Measurements from ENCODE around the gene RNF227.
"Not testable (repeated sequence)": the region's sequence is repeated elsewhere in the genome, so short reads cannot be mapped to it uniquely, and the experiment has no call there.

DNA sequence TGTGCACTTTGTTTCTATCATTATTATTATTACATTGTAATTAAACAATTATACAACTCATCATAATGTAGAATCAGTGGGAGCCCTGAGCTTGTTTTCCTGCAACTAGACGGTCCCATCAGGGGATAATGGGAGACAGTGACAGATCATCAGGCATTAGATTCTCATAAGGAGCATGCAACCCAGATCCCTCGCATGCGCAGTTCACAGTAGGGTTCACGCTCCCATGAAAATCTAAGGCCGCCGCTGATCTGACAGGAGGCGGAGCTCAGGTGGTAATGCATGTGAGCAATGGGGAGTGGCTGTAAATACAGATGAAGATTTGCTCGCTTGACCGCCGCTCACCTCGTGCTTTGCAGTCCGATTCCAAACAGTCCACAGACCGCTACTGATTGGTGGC lies 37.2 kb upstream of the RNF227 start:
- TF ChIP-seq, protein P1, sequence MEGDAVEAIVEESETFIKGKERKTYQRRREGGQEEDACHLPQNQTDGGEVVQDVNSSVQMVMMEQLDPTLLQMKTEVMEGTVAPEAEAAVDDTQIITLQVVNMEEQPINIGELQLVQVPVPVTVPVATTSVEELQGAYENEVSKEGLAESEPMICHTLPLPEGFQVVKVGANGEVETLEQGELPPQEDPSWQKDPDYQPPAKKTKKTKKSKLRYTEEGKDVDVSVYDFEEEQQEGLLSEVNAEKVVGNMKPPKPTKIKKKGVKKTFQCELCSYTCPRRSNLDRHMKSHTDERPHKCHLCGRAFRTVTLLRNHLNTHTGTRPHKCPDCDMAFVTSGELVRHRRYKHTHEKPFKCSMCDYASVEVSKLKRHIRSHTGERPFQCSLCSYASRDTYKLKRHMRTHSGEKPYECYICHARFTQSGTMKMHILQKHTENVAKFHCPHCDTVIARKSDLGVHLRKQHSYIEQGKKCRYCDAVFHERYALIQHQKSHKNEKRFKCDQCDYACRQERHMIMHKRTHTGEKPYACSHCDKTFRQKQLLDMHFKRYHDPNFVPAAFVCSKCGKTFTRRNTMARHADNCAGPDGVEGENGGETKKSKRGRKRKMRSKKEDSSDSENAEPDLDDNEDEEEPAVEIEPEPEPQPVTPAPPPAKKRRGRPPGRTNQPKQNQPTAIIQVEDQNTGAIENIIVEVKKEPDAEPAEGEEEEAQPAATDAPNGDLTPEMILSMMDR (IDR thresholded peaks at IDR 0.05; ENCODE audit: control extremely low read depth in 1 of 3, insufficient read depth in 1 of 3, low read depth in 1 of 3, low read length in 3 of 3) = not testable (repeated sequence)
- TF ChIP-seq EP300 (IDR thresholded peaks at IDR 0.05; ENCODE audit: borderline replicate concordance in 1 of 2, low read depth in 2 of 2, low read length in 2 of 2) = not testable (repeated sequence)

Measured in H1 (cell line).